Measurements from ENCODE around the gene RNF2. TPM values are rescaled to one million over a fixed set of nuclear protein-coding genes. Genes with fewer than 3 reads are reported as not detected.

RNF2 gene
- total RNA-seq, 4 donors from 2014 or later, result 5.1 to 14.0 (median 10.6) TPM

DNA sequence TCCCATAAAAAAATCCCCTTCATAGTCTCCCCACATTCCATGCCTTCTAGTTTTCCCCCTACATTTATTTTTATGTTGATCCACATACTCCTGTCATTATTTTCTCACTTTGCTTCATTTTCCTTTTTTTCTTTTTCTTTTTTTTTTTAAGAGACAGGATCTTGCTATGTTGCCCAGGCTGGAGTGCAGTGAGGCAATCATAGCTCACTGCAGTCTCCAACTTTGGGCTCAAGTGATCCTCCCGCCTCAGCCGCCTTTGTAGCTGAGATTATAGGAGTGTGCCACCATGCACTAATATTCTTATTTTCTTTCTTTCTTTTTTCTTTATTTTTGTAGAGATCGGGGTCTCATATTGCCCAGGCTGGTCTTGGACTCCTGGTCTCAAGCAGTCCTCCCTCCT, 7.8 kb downstream of the RNF2 start:
- H3K27me3 ChIP-seq, result no peaks in the 10 kb centered on the region
- no peaks in the 10 kb centered on the region for H3K9me3 ChIP-seq

GRCh38 chr1:185054365-185055060, 9.2 kb downstream of the RNF2 start:
- TF ChIP-seq, protein P1, sequence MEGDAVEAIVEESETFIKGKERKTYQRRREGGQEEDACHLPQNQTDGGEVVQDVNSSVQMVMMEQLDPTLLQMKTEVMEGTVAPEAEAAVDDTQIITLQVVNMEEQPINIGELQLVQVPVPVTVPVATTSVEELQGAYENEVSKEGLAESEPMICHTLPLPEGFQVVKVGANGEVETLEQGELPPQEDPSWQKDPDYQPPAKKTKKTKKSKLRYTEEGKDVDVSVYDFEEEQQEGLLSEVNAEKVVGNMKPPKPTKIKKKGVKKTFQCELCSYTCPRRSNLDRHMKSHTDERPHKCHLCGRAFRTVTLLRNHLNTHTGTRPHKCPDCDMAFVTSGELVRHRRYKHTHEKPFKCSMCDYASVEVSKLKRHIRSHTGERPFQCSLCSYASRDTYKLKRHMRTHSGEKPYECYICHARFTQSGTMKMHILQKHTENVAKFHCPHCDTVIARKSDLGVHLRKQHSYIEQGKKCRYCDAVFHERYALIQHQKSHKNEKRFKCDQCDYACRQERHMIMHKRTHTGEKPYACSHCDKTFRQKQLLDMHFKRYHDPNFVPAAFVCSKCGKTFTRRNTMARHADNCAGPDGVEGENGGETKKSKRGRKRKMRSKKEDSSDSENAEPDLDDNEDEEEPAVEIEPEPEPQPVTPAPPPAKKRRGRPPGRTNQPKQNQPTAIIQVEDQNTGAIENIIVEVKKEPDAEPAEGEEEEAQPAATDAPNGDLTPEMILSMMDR (IDR thresholded peaks at IDR 0.05), result no peak
- TF ChIP-seq POLR2A (IDR thresholded peaks at IDR 0.05), result no peak
- Histone ChIP-seq H3K27me3 (no peaks in the 10 kb centered on the region), H3K4me3 (no peak overlapping the region), H3K4me1 (no peaks in the 10 kb centered on the region), H3K9me3 (no peaks in the 10 kb centered on the region), H3K36me3 (no peaks in the 10 kb centered on the region), H3K27ac (no peak overlapping the region)
- DNase-seq, result no peak

More for the DNA sequence above, 7.8 kb downstream of the RNF2 start:
- no peaks in the 10 kb centered on the region for H3K36me3 ChIP-seq
- no peaks in the 10 kb centered on the region for H3K4me1 ChIP-seq
- TF ChIP-seq, protein P1 (IDR thresholded peaks at IDR 0.05), result no peak
- no peak for TF ChIP-seq POLR2A (IDR thresholded peaks at IDR 0.05)
- no peak overlapping the region for H3K4me3 ChIP-seq
- no peak overlapping the region for H3K27ac ChIP-seq
- no peak for DNase-seq

DNA sequence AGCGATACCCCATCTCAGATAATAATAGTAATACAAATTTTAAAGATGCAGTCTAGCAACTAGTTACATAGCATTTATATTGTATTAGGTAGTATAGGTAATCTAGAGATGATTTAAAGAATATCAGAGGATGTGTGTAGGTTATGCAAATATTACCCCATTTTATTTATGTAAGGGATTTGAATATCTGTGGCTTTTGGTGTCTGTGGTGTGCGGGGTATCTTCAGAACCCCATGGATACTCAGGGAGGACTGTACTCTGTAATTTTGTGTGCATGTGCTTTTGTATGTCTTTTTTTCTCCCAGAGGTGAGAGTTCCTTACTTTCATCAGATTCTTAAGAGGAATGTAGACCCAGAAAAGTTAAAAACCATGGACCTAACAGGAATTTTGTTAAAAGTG, 12.8 kb downstream of the RNF2 start:
- DNase-seq, result no peak
- no peak for TF ChIP-seq POLR2A (IDR thresholded peaks at IDR 0.05)
- TF ChIP-seq, protein P1 (IDR thresholded peaks at IDR 0.05), result no peak
- Histone ChIP-seq H3K4me3 (no peak overlapping the region), H3K9me3 (no peaks in the 10 kb centered on the region), H3K27me3 (no peaks in the 10 kb centered on the region), H3K4me1 (no peaks in the 10 kb centered on the region), H3K27ac (no peak overlapping the region), H3K36me3 (no peaks in the 10 kb centered on the region)

DNA sequence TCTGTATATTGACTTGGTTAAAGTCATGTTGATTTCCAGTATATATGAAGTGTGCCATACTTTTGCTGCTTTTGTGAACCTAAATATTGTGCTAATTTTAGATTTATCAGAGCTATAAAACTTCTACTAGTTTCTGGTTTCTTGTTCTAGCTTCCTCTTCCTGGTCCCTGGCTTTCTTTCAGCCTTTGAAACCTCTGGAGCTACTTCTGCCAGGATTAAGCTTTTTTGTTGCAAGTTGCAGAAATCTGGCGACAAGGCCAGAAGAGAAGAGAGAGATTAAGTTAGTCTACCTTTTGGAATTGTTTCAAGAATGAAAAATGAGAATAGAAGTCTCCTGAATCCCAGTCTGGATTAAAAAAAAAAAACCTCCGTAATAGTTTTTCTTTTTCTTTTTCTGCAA, 13.5 kb downstream of the RNF2 start:
- Histone ChIP-seq H3K36me3 (no peaks in the 10 kb centered on the region), H3K27me3 (no peaks in the 10 kb centered on the region), H3K4me3 (no peak overlapping the region), H3K27ac (no peak overlapping the region), H3K9me3 (no peaks in the 10 kb centered on the region), H3K4me1 (no peaks in the 10 kb centered on the region)
- DNase-seq, result no peak
- no peak for TF ChIP-seq POLR2A (IDR thresholded peaks at IDR 0.05)
- TF ChIP-seq, protein P1 (IDR thresholded peaks at IDR 0.05), result no peak

DNA sequence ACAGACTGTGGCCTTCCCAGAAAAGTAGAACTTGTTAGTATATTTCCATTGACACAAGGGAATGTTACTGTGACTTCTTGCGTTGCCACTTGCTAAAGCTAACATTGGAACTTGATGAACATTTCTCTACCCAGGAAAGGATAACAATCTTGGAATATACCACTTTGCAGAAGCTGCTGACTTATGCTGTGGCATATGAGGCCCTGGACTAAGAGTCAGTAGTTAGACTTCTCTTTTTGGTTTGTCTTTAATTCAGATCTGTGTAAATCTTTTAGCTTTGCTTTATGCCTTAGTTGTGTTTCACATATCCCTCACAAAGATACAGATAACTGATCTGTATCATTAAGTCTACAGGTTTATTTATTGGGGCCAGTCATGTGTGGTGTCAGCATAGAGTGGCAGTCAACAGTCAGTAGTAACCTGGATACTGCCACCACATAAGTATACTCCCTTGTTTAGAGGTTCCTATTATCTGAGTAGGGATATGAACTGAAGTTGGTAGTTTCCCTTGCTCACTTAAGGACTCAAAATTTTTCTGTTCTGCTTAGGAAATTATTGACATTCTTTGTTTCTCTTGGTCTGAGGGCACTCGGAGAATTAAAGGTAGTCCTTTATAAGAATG, 14.7 kb downstream of the RNF2 start:
- no peaks in the 10 kb centered on the region for H3K36me3 ChIP-seq
- no peak overlapping the region for H3K27ac ChIP-seq
- H3K4me1 ChIP-seq, result no peaks in the 10 kb centered on the region
- H3K4me3 ChIP-seq, result no peak overlapping the region
- no peaks in the 10 kb centered on the region for H3K9me3 ChIP-seq
- no peaks in the 10 kb centered on the region for H3K27me3 ChIP-seq
- DNase-seq, result no peak
- TF ChIP-seq POLR2A (IDR thresholded peaks at IDR 0.05), result no peak
- TF ChIP-seq, protein P1 (IDR thresholded peaks at IDR 0.05), result no peak
